WTC11 (cell line): ENCODE measurements around the gene SNX19. TPM values are rescaled to one million over a fixed set of nuclear protein-coding genes. Genes with fewer than 3 reads are reported as not detected.

Experiments
- ATAC-seq: fragments of 200-7000 bp; cut with Tn5 transposase; 2 replicates; pipeline ENCODE4 v1.10.0; 2021; ENCODE audit warnings: mild to moderate bottlenecking, moderate library complexity
- CTCF ChIA-PET: fragments of 300-600 bp; sonication (Branson Sonifier 250); formaldehyde crosslinking; loops from one replicate; lab custom pipeline; 2021; ENCODE audit warnings: antibody characterized with exemption; lab: Charles Lee
- POLR2A ChIA-PET: fragments of 350-600 bp; sonication (Branson Sonifier 250); formaldehyde crosslinking; loops from one replicate; lab custom pipeline; 2021; ENCODE audit warnings: antibody characterized with exemption; lab: Charles Lee
- DNase-seq: peaks from one replicate; pipeline ENCODE4 v3.0.0; 2021; ENCODE audit warnings: low spot score
- H3K27ac Mint-ChIP-seq: 2 replicates; pipeline ENCODE4 v1.8.0; 2021; ENCODE audit warnings: mixed read lengths
- H3K27me3 Mint-ChIP-seq: 2 replicates; pipeline ENCODE4 v1.8.0; 2021; ENCODE audit warnings: low read depth, mild to moderate bottlenecking, moderate library complexity, mixed read lengths
- H3K36me3 Mint-ChIP-seq: 2 replicates; pipeline ENCODE4 v1.8.0; 2021; ENCODE audit warnings: mixed read lengths
- H3K4me1 Mint-ChIP-seq: 2 replicates; pipeline ENCODE4 v1.8.0; 2022; ENCODE audit warnings: mixed read lengths
- H3K4me3 Mint-ChIP-seq: 2 replicates; pipeline ENCODE4 v1.8.0; 2021; ENCODE audit warnings: mild to moderate bottlenecking, moderate library complexity, mixed read lengths
- H3K9me3 Mint-ChIP-seq: 2 replicates; pipeline ENCODE4 v1.8.0; 2021; ENCODE audit warnings: mixed read lengths
- CREM ChIP-seq: sonication (generic); formaldehyde crosslinking; IDR thresholded peaks from 2 replicates; pipeline ENCODE4 v1.8.1; 2022; ENCODE audit warnings: mild to moderate bottlenecking, missing genetic modification reagents, moderate library complexity
- ELF4 ChIP-seq: sonication (generic); formaldehyde crosslinking; IDR thresholded peaks from 2 replicates; pipeline ENCODE4 v1.8.1; 2022; ENCODE audit warnings: low read depth, mild to moderate bottlenecking, moderate library complexity, missing genetic modification reagents
- ETV6 ChIP-seq: sonication (generic); formaldehyde crosslinking; IDR thresholded peaks from 2 replicates; pipeline ENCODE4 v1.8.1; 2022; ENCODE audit warnings: mild to moderate bottlenecking, missing genetic modification reagents
- FOXP1 ChIP-seq: sonication (generic); formaldehyde crosslinking; IDR thresholded peaks from 2 replicates; pipeline ENCODE4 v1.8.0; 2022; ENCODE audit warnings: missing genetic modification reagents, mild to moderate bottlenecking, moderate library complexity, borderline replicate concordance
- FOXP4 ChIP-seq: sonication (generic); formaldehyde crosslinking; IDR thresholded peaks from 2 replicates; pipeline ENCODE4 v1.8.0; 2022; ENCODE audit warnings: mild to moderate bottlenecking, missing genetic modification reagents
- MYBL2 ChIP-seq: sonication (generic); formaldehyde crosslinking; IDR thresholded peaks from 2 replicates; pipeline ENCODE4 v1.8.1; 2023; ENCODE audit warnings: mild to moderate bottlenecking, moderate library complexity, missing genetic modification reagents
- PRRX2 ChIP-seq: fragments of 250-450 bp; sonication (Bioruptor Pico); IDR thresholded peaks from 2 replicates; pipeline ENCODE4 v1.8.0; 2021; ENCODE audit warnings: mild to moderate bottlenecking
- RORB ChIP-seq: fragments of 250-450 bp; sonication (Bioruptor Pico); IDR thresholded peaks from 2 replicates; pipeline ENCODE4 v1.9.0; 2021; ENCODE audit warnings: mild to moderate bottlenecking
- ZMAT4 ChIP-seq: fragments of 250-450 bp; sonication (Bioruptor Pico); IDR thresholded peaks from 2 replicates; pipeline ENCODE4 v1.9.0; 2021; ENCODE audit warnings: mild to moderate bottlenecking
- ZNF138 ChIP-seq: sonication (generic); formaldehyde crosslinking; conservative IDR thresholded peaks from 2 replicates; pipeline ENCODE4 v1.8.1; 2022; ENCODE audit warnings: mild to moderate bottlenecking, moderate library complexity, missing genetic modification reagents
- ZNF512 ChIP-seq: sonication (generic); formaldehyde crosslinking; IDR thresholded peaks from 2 replicates; pipeline ENCODE4 v1.8.1; 2022; ENCODE audit warnings: missing genetic modification reagents, borderline replicate concordance
- total RNA-seq: library from RNA; stranded (reverse); gene quantifications from 3 replicates; pipeline ENCODE4 v1.2.3, GENCODE V29; 2021
- TF ChIP-seq, protein P1 (sequence below): fragments of 250-450 bp; sonication (Bioruptor Pico); IDR thresholded peaks from 2 replicates; pipeline ENCODE4 v2.1.2; 2022; ENCODE audit warnings: mild to moderate bottlenecking, moderate library complexity
- TF ChIP-seq, protein P2 (sequence below): sonication (generic); formaldehyde crosslinking; IDR thresholded peaks from 2 replicates; pipeline ENCODE4 v1.8.1; 2023; ENCODE audit warnings: mild to moderate bottlenecking, missing genetic modification reagents
- TF ChIP-seq, protein P3 (sequence below): sonication (generic); formaldehyde crosslinking; IDR thresholded peaks from 2 replicates; pipeline ENCODE4 v1.8.0; 2023; ENCODE audit warnings: missing genetic modification reagents

The SNX19 gene
- total RNA-seq, 1 experiment from 2014 or later: 25.2 TPM

- Mint-ChIP-seq H3K4me3 (no peak overlapping the region), H3K27ac (no peak overlapping the region), H3K9me3 (no peaks in the 10 kb centered on the region), H3K4me1 (peaks cover 20% of the 10 kb centered on the region), H3K36me3 (no peaks in the 10 kb centered on the region), H3K27me3 (no peaks in the 10 kb centered on the region; the same call in 1 of the 2 replicates)
- TF ChIP-seq ZNF512 (CRISPR knock-in tag) (no peak), FOXP1 (CRISPR knock-in tag) (0 out of 2 replicates have a peak, but pooled peaks have one; percentile 22), FOXP4 (CRISPR knock-in tag) (no peak)
- DNase-seq (no peak), ATAC-seq (no peak)
- POLR2A ChIA-PET: no interaction called here
- CTCF ChIA-PET: interaction anchor here (0.9 to 3.3 kb wide), 4 partner anchors 35 to 377 kb away, joined by 3 to 19 read pairs (median 5); partner anchors contain the start of gene SNX19
Observed at GRCh38 chr11:130826572-130826971, 89.7 kb downstream of the SNX19 start.

GRCh38 chr11:130825983-130826382 lies 90.3 kb downstream of the SNX19 start:
- Mint-ChIP-seq H3K36me3 (no peaks in the 10 kb centered on the region), H3K4me3 (no peak overlapping the region), H3K9me3 (no peaks in the 10 kb centered on the region), H3K27me3 (no peaks in the 10 kb centered on the region; the same call in 1 of the 2 replicates), H3K27ac (no peak overlapping the region), H3K4me1 (peaks cover 18% of the 10 kb centered on the region)
- ChIA-PET CTCF (interaction anchor here (1.8 to 3.3 kb wide), 2 partner anchors 36 to 90 kb away, joined by 6 to 19 read pairs; partner anchors contain the start of gene SNX19), POLR2A (no interaction called here)
- no peak for DNase-seq
- ATAC-seq: no peak
- TF ChIP-seq MYBL2 (CRISPR knock-in tag) (no peak), ETV6 (no peak), FOXP4 (CRISPR knock-in tag) (no peak), PRRX2 (no peak), RORB (CRISPR knock-in tag) (no peak), ZNF138 (CRISPR knock-in tag) (no peak), ELF4 (CRISPR knock-in tag) (no peak), CREM (CRISPR knock-in tag) (no peak), ZMAT4 (CRISPR knock-in tag) (no peak)
- TF ChIP-seq, protein P1, sequence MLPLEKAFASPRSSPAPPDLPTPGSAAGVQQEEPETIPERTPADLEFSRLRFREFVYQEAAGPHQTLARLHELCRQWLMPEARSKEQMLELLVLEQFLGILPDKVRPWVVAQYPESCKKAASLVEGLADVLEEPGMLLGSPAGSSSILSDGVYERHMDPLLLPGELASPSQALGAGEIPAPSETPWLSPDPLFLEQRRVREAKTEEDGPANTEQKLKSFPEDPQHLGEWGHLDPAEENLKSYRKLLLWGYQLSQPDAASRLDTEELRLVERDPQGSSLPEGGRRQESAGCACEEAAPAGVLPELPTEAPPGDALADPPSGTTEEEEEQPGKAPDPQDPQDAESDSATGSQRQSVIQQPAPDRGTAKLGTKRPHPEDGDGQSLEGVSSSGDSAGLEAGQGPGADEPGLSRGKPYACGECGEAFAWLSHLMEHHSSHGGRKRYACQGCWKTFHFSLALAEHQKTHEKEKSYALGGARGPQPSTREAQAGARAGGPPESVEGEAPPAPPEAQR: no peak
- TF ChIP-seq, protein P2, sequence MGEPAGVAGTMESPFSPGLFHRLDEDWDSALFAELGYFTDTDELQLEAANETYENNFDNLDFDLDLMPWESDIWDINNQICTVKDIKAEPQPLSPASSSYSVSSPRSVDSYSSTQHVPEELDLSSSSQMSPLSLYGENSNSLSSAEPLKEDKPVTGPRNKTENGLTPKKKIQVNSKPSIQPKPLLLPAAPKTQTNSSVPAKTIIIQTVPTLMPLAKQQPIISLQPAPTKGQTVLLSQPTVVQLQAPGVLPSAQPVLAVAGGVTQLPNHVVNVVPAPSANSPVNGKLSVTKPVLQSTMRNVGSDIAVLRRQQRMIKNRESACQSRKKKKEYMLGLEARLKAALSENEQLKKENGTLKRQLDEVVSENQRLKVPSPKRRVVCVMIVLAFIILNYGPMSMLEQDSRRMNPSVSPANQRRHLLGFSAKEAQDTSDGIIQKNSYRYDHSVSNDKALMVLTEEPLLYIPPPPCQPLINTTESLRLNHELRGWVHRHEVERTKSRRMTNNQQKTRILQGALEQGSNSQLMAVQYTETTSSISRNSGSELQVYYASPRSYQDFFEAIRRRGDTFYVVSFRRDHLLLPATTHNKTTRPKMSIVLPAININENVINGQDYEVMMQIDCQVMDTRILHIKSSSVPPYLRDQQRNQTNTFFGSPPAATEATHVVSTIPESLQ (CRISPR knock-in tag): no peak
- TF ChIP-seq, protein P3, sequence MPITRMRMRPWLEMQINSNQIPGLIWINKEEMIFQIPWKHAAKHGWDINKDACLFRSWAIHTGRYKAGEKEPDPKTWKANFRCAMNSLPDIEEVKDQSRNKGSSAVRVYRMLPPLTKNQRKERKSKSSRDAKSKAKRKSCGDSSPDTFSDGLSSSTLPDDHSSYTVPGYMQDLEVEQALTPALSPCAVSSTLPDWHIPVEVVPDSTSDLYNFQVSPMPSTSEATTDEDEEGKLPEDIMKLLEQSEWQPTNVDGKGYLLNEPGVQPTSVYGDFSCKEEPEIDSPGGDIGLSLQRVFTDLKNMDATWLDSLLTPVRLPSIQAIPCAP (CRISPR knock-in tag): no peak
